A673 (cell line): ENCODE data around the gene AQP4.

ENCODE experiments used
- EZH2 ChIP-seq: fragments of 200-600 bp; sonication (generic); IDR thresholded peaks from 2 replicates; pipeline ENCODE4 v1.6.1; 2017; ENCODE audit warnings: borderline replicate concordance, low read depth, mild to moderate bottlenecking, mixed read lengths, antibody characterized with exemption, low read length; ENCODE audit not compliant: poor library complexity, severe bottlenecking
- TF ChIP-seq, protein P1 (sequence below): fragments of 300-800, 200-600 bp; sonication (generic); conservative IDR thresholded peaks from 2 replicates; pipeline ENCODE4 v1.5.1; 2017; ENCODE audit warnings: low read depth, mild to moderate bottlenecking, antibody characterized with exemption, low read length, moderate library complexity, mixed read lengths

DNA sequence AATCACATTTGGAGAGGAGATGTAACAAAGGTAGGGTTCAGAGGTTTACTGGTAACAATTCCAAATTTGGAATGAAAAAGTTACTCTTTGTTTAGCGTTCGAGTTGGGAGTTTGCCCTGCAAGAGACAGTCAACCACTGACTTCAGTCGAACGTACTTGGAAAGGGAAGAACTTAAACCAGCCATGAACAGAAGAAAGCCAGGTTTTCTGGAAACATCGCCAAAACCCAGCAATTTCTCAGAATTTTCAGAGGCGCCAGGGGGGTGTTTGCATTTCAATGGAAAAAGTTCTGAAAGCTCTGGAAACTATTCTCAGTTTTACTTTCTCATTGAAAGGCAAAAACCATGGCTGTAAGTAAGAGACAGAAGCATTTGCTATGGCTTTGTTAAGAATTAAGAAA, 28.5 kb upstream of the AQP4 start:
- TF ChIP-seq, protein P1, sequence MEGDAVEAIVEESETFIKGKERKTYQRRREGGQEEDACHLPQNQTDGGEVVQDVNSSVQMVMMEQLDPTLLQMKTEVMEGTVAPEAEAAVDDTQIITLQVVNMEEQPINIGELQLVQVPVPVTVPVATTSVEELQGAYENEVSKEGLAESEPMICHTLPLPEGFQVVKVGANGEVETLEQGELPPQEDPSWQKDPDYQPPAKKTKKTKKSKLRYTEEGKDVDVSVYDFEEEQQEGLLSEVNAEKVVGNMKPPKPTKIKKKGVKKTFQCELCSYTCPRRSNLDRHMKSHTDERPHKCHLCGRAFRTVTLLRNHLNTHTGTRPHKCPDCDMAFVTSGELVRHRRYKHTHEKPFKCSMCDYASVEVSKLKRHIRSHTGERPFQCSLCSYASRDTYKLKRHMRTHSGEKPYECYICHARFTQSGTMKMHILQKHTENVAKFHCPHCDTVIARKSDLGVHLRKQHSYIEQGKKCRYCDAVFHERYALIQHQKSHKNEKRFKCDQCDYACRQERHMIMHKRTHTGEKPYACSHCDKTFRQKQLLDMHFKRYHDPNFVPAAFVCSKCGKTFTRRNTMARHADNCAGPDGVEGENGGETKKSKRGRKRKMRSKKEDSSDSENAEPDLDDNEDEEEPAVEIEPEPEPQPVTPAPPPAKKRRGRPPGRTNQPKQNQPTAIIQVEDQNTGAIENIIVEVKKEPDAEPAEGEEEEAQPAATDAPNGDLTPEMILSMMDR = no peak
- no peak for TF ChIP-seq EZH2
